ENCODE measurements around the gene MINDY4. TPM values are rescaled to one million over a fixed set of nuclear protein-coding genes. Genes with fewer than 3 reads are reported as not detected.

Gene MINDY4
- total RNA-seq, 2 donors from 2014 or later: 2.2 to 4.2 TPM

- H3K9ac ChIP-seq (ENCODE audit: low read depth in 2 of 2, low read length in 2 of 2): no peak overlapping the region
- TF ChIP-seq CTCF (IDR thresholded peaks at IDR 0.05): no peak
- intact Hi-C loops (cut with DNase I): no loop called here
- DNase-seq: no peak
- no peaks in the 10 kb centered on the region for H3K36me3 ChIP-seq
- H3K4me1 ChIP-seq: peaks cover 4% of the 10 kb centered on the region
- H3K27ac ChIP-seq: no peak overlapping the region
- H3K9me3 ChIP-seq: no peaks in the 10 kb centered on the region
- H3K27me3 ChIP-seq: no peaks in the 10 kb centered on the region
- no peak overlapping the region for H3K4me3 ChIP-seq
These were observed 28.2 kb downstream of the MINDY4 start for GRCh38 chr7:30799206-30799975.

GRCh38 chr7:30799976-30800661 is 28.9 kb downstream of the MINDY4 start:
- Histone ChIP-seq H3K4me3 (no peak overlapping the region), H3K36me3 (no peaks in the 10 kb centered on the region), H3K9ac (ENCODE audit: low read depth in 2 of 2, low read length in 2 of 2) (no peak overlapping the region), H3K27ac (no peak overlapping the region), H3K9me3 (no peaks in the 10 kb centered on the region), H3K27me3 (no peaks in the 10 kb centered on the region), H3K4me1 (peaks cover 4% of the 10 kb centered on the region)
- intact Hi-C loops (cut with DNase I): loop anchor here (2.0 to 5.0 kb wide), 2 partner anchors 177 to 322 kb away; no protein-coding TSS in a partner anchor
- no peak for TF ChIP-seq CTCF (IDR thresholded peaks at IDR 0.05)
- no peak for DNase-seq

GRCh38 chr7:30800785-30801252 is 29.6 kb downstream of the MINDY4 start:
- H3K9me3 ChIP-seq: no peaks in the 10 kb centered on the region
- H3K9ac ChIP-seq (ENCODE audit: low read depth in 2 of 2, low read length in 2 of 2): no peak overlapping the region
- H3K27me3 ChIP-seq: no peaks in the 10 kb centered on the region
- peaks cover 4% of the 10 kb centered on the region for H3K4me1 ChIP-seq
- intact Hi-C loops (cut with DNase I): loop anchor here (2.0 to 5.0 kb wide), 2 partner anchors 176 to 321 kb away; no protein-coding TSS in a partner anchor
- H3K36me3 ChIP-seq: no peaks in the 10 kb centered on the region
- TF ChIP-seq CTCF (IDR thresholded peaks at IDR 0.05): peak; percentile 65
- no peak overlapping the region for H3K27ac ChIP-seq
- DNase-seq: peak; percentile 61
- H3K4me3 ChIP-seq: no peak overlapping the region

- TF ChIP-seq CTCF (IDR thresholded peaks at IDR 0.05): no peak
- H3K36me3 ChIP-seq: no peaks in the 10 kb centered on the region
- H3K27ac ChIP-seq: no peak overlapping the region
- intact Hi-C loops (cut with DNase I): loop anchor here (5.0 kb wide), 1 partner anchor 319 kb away; no protein-coding TSS in a partner anchor
- no peak overlapping the region for H3K9ac ChIP-seq (ENCODE audit: low read depth in 2 of 2, low read length in 2 of 2)
- no peak for DNase-seq
- no peaks in the 10 kb centered on the region for H3K4me1 ChIP-seq
- no peaks in the 10 kb centered on the region for H3K9me3 ChIP-seq
- H3K27me3 ChIP-seq: no peaks in the 10 kb centered on the region
- no peak overlapping the region for H3K4me3 ChIP-seq
These were observed 31.6 kb downstream of the MINDY4 start for GRCh38 chr7:30802812-30803211.

- H3K4me3 ChIP-seq: no peak overlapping the region
- DNase-seq: no peak
- H3K36me3 ChIP-seq: no peaks in the 10 kb centered on the region
- H3K9ac ChIP-seq (ENCODE audit: low read depth in 2 of 2, low read length in 2 of 2): no peak overlapping the region
- no peaks in the 10 kb centered on the region for H3K9me3 ChIP-seq
- no peaks in the 10 kb centered on the region for H3K27me3 ChIP-seq
- no peak for TF ChIP-seq CTCF (IDR thresholded peaks at IDR 0.05)
- H3K27ac ChIP-seq: no peak overlapping the region
- intact Hi-C loops (cut with DNase I): loop anchor here (5.0 kb wide), 1 partner anchor 318 kb away; no protein-coding TSS in a partner anchor
- H3K4me1 ChIP-seq: no peaks in the 10 kb centered on the region
These were observed 33.0 kb downstream of the MINDY4 start for GRCh38 chr7:30804078-30804661.
